ENCODE measurements around the gene DARS1. TPM values are rescaled to one million over a fixed set of nuclear protein-coding genes. Genes with fewer than 3 reads are reported as not detected.
A peak's percentile ranks its signal among the peaks of the same experiment; 100 is the strongest.

Gene DARS1
- polyA plus RNA-seq, 2 donors: 52.5 to 141 TPM

GRCh38 chr2:135954020-135954601, 31.3 kb downstream of the DARS1 start:
- 86 to 92% methylated on average over 5 of the region's 5 CpGs for WGBS, 2 donors
- no peaks in the 10 kb centered on the region for H3K9me3 ChIP-seq (ENCODE audit: control insufficient read depth in 2 of 2, insufficient read depth in 1 of 2, low read depth in 1 of 2, low read length in 1 of 2)
- no peaks in the 10 kb centered on the region for H3K27me3 ChIP-seq (ENCODE audit: control insufficient read depth in 1 of 2, insufficient read depth in 2 of 2, low read length in 2 of 2)
- H3K4me1 ChIP-seq (ENCODE audit: control insufficient read depth in 2 of 2, insufficient read depth in 2 of 2, low read length in 1 of 2): no peaks in the 10 kb centered on the region
- no peaks in the 10 kb centered on the region for H3K36me3 ChIP-seq (ENCODE audit: control insufficient read depth in 2 of 2, insufficient read depth in 2 of 2, low read length in 1 of 2)
- no peak overlapping the region for H3K27ac ChIP-seq (ENCODE audit: low read depth in 2 of 2, low read length in 1 of 2)
- no peak overlapping the region for H3K4me3 ChIP-seq (ENCODE audit: low read depth in 1 of 2, low read length in 2 of 2)

- H3K36me3 ChIP-seq (ENCODE audit: control insufficient read depth in 2 of 2, insufficient read depth in 2 of 2, low read length in 1 of 2): no peaks in the 10 kb centered on the region
- no peak overlapping the region for H3K27ac ChIP-seq (ENCODE audit: low read depth in 2 of 2, low read length in 1 of 2)
- H3K9me3 ChIP-seq (ENCODE audit: control insufficient read depth in 2 of 2, insufficient read depth in 1 of 2, low read depth in 1 of 2, low read length in 1 of 2): no peaks in the 10 kb centered on the region
- no peaks in the 10 kb centered on the region for H3K27me3 ChIP-seq (ENCODE audit: control insufficient read depth in 1 of 2, insufficient read depth in 2 of 2, low read length in 2 of 2)
- WGBS, 2 donors: 95 to 96% methylated on average over 5 of the region's 5 CpGs
- peaks cover 0 to 3% of the 10 kb centered on the region in 2 donors for H3K4me1 ChIP-seq (ENCODE audit: control insufficient read depth in 2 of 2, insufficient read depth in 2 of 2, low read length in 1 of 2)
- H3K4me3 ChIP-seq (ENCODE audit: low read depth in 1 of 2, low read length in 2 of 2): no peak overlapping the region
These were observed 32.5 kb downstream of the DARS1 start for GRCh38 chr2:135952891-135953290.

GRCh38 chr2:135951041-135951583, 34.3 kb downstream of the DARS1 start:
- Histone ChIP-seq H3K4me3 (ENCODE audit: low read depth in 1 of 2, low read length in 2 of 2) (no peak overlapping the region), H3K36me3 (ENCODE audit: control insufficient read depth in 2 of 2, insufficient read depth in 2 of 2, low read length in 1 of 2) (no peaks in the 10 kb centered on the region), H3K4me1 (ENCODE audit: control insufficient read depth in 2 of 2, insufficient read depth in 2 of 2, low read length in 1 of 2) (peaks cover 0 to 3% of the 10 kb centered on the region in 2 donors), H3K27me3 (ENCODE audit: control insufficient read depth in 1 of 2, insufficient read depth in 2 of 2, low read length in 2 of 2) (no peaks in the 10 kb centered on the region), H3K27ac (ENCODE audit: low read depth in 2 of 2, low read length in 1 of 2) (no peak overlapping the region), H3K9me3 (ENCODE audit: control insufficient read depth in 2 of 2, insufficient read depth in 1 of 2, low read depth in 1 of 2, low read length in 1 of 2) (no peaks in the 10 kb centered on the region)
- 73 to 83% methylated on average over 3 of the region's 3 CpGs for WGBS, 2 donors

GRCh38 chr2:135949451-135950234, 35.8 kb downstream of the DARS1 start:
- H3K4me1 ChIP-seq (ENCODE audit: control insufficient read depth in 2 of 2, insufficient read depth in 2 of 2, low read length in 1 of 2): peaks cover 0 to 3% of the 10 kb centered on the region in 2 donors
- WGBS, 2 donors: 70% methylated on average over 3 of the region's 3 CpGs
- H3K27ac ChIP-seq (ENCODE audit: low read depth in 2 of 2, low read length in 1 of 2): no peak overlapping the region

GRCh38 chr2:135948642-135949355, 36.6 kb downstream of the DARS1 start:
- Histone ChIP-seq H3K27me3 (ENCODE audit: control insufficient read depth in 1 of 2, insufficient read depth in 2 of 2, low read length in 2 of 2) (no peaks in the 10 kb centered on the region), H3K4me1 (ENCODE audit: control insufficient read depth in 2 of 2, insufficient read depth in 2 of 2, low read length in 1 of 2) (peaks cover 0 to 3% of the 10 kb centered on the region in 2 donors), H3K27ac (ENCODE audit: low read depth in 2 of 2, low read length in 1 of 2) (peak overlapping the region; percentile 74 to 89), H3K4me3 (ENCODE audit: low read depth in 1 of 2, low read length in 2 of 2) (no peak overlapping the region), H3K9me3 (ENCODE audit: control insufficient read depth in 2 of 2, insufficient read depth in 1 of 2, low read depth in 1 of 2, low read length in 1 of 2) (no peaks in the 10 kb centered on the region), H3K36me3 (ENCODE audit: control insufficient read depth in 2 of 2, insufficient read depth in 2 of 2, low read length in 1 of 2) (no peaks in the 10 kb centered on the region)
- WGBS, 2 donors: 51 to 58% methylated on average over 9 of the region's 9 CpGs

More at GRCh38 chr2:135949451-135950234, 35.8 kb downstream of the DARS1 start:
- no peaks in the 10 kb centered on the region for H3K27me3 ChIP-seq (ENCODE audit: control insufficient read depth in 1 of 2, insufficient read depth in 2 of 2, low read length in 2 of 2)
- H3K9me3 ChIP-seq (ENCODE audit: control insufficient read depth in 2 of 2, insufficient read depth in 1 of 2, low read depth in 1 of 2, low read length in 1 of 2): no peaks in the 10 kb centered on the region
- H3K36me3 ChIP-seq (ENCODE audit: control insufficient read depth in 2 of 2, insufficient read depth in 2 of 2, low read length in 1 of 2): no peaks in the 10 kb centered on the region
- no peak overlapping the region for H3K4me3 ChIP-seq (ENCODE audit: low read depth in 1 of 2, low read length in 2 of 2)

- H3K36me3 ChIP-seq (ENCODE audit: control insufficient read depth in 2 of 2, insufficient read depth in 2 of 2, low read length in 1 of 2): no peaks in the 10 kb centered on the region
- 65 to 73% methylated on average over 1 of the region's 1 CpG for WGBS, 2 donors
- H3K27me3 ChIP-seq (ENCODE audit: control insufficient read depth in 1 of 2, insufficient read depth in 2 of 2, low read length in 2 of 2): no peaks in the 10 kb centered on the region
- H3K9me3 ChIP-seq (ENCODE audit: control insufficient read depth in 2 of 2, insufficient read depth in 1 of 2, low read depth in 1 of 2, low read length in 1 of 2): no peaks in the 10 kb centered on the region
- peak overlapping the region in 1 of 2 donors; percentile 89 for H3K27ac ChIP-seq (ENCODE audit: low read depth in 2 of 2, low read length in 1 of 2)
- peaks cover 0 to 3% of the 10 kb centered on the region in 2 donors for H3K4me1 ChIP-seq (ENCODE audit: control insufficient read depth in 2 of 2, insufficient read depth in 2 of 2, low read length in 1 of 2)
- H3K4me3 ChIP-seq (ENCODE audit: low read depth in 1 of 2, low read length in 2 of 2): no peak overlapping the region
These were observed 37.3 kb downstream of the DARS1 start for GRCh38 chr2:135948141-135948540.

GRCh38 chr2:135947483-135947882, 37.9 kb downstream of the DARS1 start:
- Histone ChIP-seq H3K4me3 (ENCODE audit: low read depth in 1 of 2, low read length in 2 of 2) (no peak overlapping the region), H3K36me3 (ENCODE audit: control insufficient read depth in 2 of 2, insufficient read depth in 2 of 2, low read length in 1 of 2) (no peaks in the 10 kb centered on the region), H3K4me1 (ENCODE audit: control insufficient read depth in 2 of 2, insufficient read depth in 2 of 2, low read length in 1 of 2) (peaks cover 0 to 3% of the 10 kb centered on the region in 2 donors), H3K9me3 (ENCODE audit: control insufficient read depth in 2 of 2, insufficient read depth in 1 of 2, low read depth in 1 of 2, low read length in 1 of 2) (no peaks in the 10 kb centered on the region), H3K27ac (ENCODE audit: low read depth in 2 of 2, low read length in 1 of 2) (no peak overlapping the region), H3K27me3 (ENCODE audit: control insufficient read depth in 1 of 2, insufficient read depth in 2 of 2, low read length in 2 of 2) (no peaks in the 10 kb centered on the region)
- 92 to 95% methylated on average over 2 of the region's 2 CpGs for WGBS, 2 donors

GRCh38 chr2:135945526-135945925, 39.9 kb downstream of the DARS1 start:
- 76 to 79% methylated on average over 3 of the region's 3 CpGs for WGBS, 2 donors
- no peak overlapping the region for H3K27ac ChIP-seq (ENCODE audit: low read depth in 2 of 2, low read length in 1 of 2)

GRCh38 chr2:135944625-135945024, 40.8 kb downstream of the DARS1 start:
- H3K27me3 ChIP-seq (ENCODE audit: control insufficient read depth in 1 of 2, insufficient read depth in 2 of 2, low read length in 2 of 2): no peaks in the 10 kb centered on the region
- H3K9me3 ChIP-seq (ENCODE audit: control insufficient read depth in 2 of 2, insufficient read depth in 1 of 2, low read depth in 1 of 2, low read length in 1 of 2): no peaks in the 10 kb centered on the region
- H3K4me1 ChIP-seq (ENCODE audit: control insufficient read depth in 2 of 2, insufficient read depth in 2 of 2, low read length in 1 of 2): peaks cover 0 to 3% of the 10 kb centered on the region in 2 donors
- WGBS, 2 donors: 90 to 92% methylated on average over 1 of the region's 1 CpG
- H3K36me3 ChIP-seq (ENCODE audit: control insufficient read depth in 2 of 2, insufficient read depth in 2 of 2, low read length in 1 of 2): no peaks in the 10 kb centered on the region
- no peak overlapping the region for H3K4me3 ChIP-seq (ENCODE audit: low read depth in 1 of 2, low read length in 2 of 2)
- no peak overlapping the region for H3K27ac ChIP-seq (ENCODE audit: low read depth in 2 of 2, low read length in 1 of 2)

More at GRCh38 chr2:135945526-135945925, 39.9 kb downstream of the DARS1 start:
- peaks cover 0 to 3% of the 10 kb centered on the region in 2 donors for H3K4me1 ChIP-seq (ENCODE audit: control insufficient read depth in 2 of 2, insufficient read depth in 2 of 2, low read length in 1 of 2)
- no peaks in the 10 kb centered on the region for H3K9me3 ChIP-seq (ENCODE audit: control insufficient read depth in 2 of 2, insufficient read depth in 1 of 2, low read depth in 1 of 2, low read length in 1 of 2)
- no peaks in the 10 kb centered on the region for H3K36me3 ChIP-seq (ENCODE audit: control insufficient read depth in 2 of 2, insufficient read depth in 2 of 2, low read length in 1 of 2)
- H3K27me3 ChIP-seq (ENCODE audit: control insufficient read depth in 1 of 2, insufficient read depth in 2 of 2, low read length in 2 of 2): no peaks in the 10 kb centered on the region
- no peak overlapping the region for H3K4me3 ChIP-seq (ENCODE audit: low read depth in 1 of 2, low read length in 2 of 2)

All from esophagus (tissue), 2 donors.